ENCODE results near the gene PHETA1. TPM values are rescaled to one million over a fixed set of nuclear protein-coding genes. Genes with fewer than 3 reads are reported as not detected.

The PHETA1 gene
- polyA plus RNA-seq, 2 of the 4 experiments (the other 2 are of a cell fraction), result 2.9 to 7.1 TPM

DNA sequence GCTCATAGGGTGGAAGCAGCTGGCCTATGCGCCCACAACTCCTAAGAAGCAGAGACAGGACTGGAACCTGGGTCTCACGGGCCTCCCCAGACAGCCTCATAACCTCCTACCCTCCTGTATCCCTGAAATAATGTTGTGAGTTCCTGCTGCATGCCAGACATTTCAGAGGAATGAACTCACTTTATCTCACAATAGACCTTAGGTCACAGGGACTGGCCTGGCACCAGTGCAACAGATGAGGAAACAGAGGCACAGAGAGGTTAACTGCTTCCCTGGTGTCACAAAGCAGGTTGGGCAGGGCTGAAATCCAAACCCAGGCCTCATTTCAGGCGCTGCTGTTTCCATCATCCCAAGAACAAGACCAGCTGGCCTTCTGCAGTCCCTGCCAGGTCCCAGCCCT lies 5.3 kb downstream of the PHETA1 start:
- FAIRE-seq (no peak), DNase-seq (ENCODE audit: low read depth in 1 of 2, low spot score in 1 of 2) (peak in 1 of 2 experiments; percentile 39), ATAC-seq (no peak)
- Histone ChIP-seq H3K4me3 (no peak overlapping the region), H3K9me3 (no peaks in the 10 kb centered on the region), H3K4me2 (0 out of 3 replicates have a peak overlapping the region, but pooled peaks have one; percentile 12), H3K27ac (no peak overlapping the region), H3K4me1 (peaks cover 20% of the 10 kb centered on the region)
- TF ChIP-seq, protein P1, sequence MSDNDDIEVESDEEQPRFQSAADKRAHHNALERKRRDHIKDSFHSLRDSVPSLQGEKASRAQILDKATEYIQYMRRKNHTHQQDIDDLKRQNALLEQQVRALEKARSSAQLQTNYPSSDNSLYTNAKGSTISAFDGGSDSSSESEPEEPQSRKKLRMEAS (IDR thresholded peaks at IDR 0.05), result no peak
- TF ChIP-seq KDM5A (IDR thresholded peaks at IDR 0.05) (no peak), RCOR1 (IDR thresholded peaks at IDR 0.05; ENCODE audit: low read depth, low read length) (no peak), ESRRA (IDR thresholded peaks at IDR 0.05; ENCODE audit: borderline replicate concordance, low read length) (no peak), FOSB (CRISPR knock-in tag; IDR thresholded peaks at IDR 0.05) (no peak), EHMT2 (IDR thresholded peaks at IDR 0.05; ENCODE audit: low read depth) (no peak), HEYL (CRISPR knock-in tag; IDR thresholded peaks at IDR 0.05) (no peak), KDM1A (IDR thresholded peaks at IDR 0.05; ENCODE audit: low read depth) (no peak), ZSCAN20 (CRISPR knock-in tag; IDR thresholded peaks at IDR 0.05) (no peak), EHF (CRISPR knock-in tag; IDR thresholded peaks at IDR 0.05) (no peak), CBX8 (IDR thresholded peaks at IDR 0.05) (no peak), BHLHE40 (IDR thresholded peaks at IDR 0.05; ENCODE audit: low read depth, low read length) (no peak)
- TF ChIP-seq, protein P2, sequence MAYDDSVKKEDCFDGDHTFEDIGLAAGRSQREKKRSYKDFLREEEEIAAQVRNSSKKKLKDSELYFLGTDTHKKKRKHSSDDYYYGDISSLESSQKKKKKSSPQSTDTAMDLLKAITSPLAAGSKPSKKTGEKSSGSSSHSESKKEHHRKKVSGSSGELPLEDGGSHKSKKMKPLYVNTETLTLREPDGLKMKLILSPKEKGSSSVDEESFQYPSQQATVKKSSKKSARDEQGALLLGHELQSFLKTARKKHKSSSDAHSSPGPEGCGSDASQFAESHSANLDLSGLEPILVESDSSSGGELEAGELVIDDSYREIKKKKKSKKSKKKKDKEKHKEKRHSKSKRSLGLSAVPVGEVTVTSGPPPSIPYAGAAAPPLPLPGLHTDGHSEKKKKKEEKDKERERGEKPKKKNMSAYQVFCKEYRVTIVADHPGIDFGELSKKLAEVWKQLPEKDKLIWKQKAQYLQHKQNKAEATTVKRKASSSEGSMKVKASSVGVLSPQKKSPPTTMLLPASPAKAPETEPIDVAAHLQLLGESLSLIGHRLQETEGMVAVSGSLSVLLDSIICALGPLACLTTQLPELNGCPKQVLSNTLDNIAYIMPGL (CRISPR knock-in tag; IDR thresholded peaks at IDR 0.05; ENCODE audit: borderline replicate concordance), result no peak
- TF ChIP-seq, protein P3, sequence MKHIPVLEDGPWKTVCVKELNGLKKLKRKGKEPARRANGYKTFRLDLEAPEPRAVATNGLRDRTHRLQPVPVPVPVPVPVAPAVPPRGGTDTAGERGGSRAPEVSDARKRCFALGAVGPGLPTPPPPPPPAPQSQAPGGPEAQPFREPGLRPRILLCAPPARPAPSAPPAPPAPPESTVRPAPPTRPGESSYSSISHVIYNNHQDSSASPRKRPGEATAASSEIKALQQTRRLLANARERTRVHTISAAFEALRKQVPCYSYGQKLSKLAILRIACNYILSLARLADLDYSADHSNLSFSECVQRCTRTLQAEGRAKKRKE (CRISPR knock-in tag; IDR thresholded peaks at IDR 0.05; ENCODE audit: low read depth), result no peak
- TF ChIP-seq, protein P4, sequence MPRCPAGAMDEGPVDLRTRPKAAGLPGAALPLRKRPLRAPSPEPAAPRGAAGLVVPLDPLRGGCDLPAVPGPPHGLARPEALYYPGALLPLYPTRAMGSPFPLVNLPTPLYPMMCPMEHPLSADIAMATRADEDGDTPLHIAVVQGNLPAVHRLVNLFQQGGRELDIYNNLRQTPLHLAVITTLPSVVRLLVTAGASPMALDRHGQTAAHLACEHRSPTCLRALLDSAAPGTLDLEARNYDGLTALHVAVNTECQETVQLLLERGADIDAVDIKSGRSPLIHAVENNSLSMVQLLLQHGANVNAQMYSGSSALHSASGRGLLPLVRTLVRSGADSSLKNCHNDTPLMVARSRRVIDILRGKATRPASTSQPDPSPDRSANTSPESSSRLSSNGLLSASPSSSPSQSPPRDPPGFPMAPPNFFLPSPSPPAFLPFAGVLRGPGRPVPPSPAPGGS (IDR thresholded peaks at IDR 0.05), result no peak
- TF ChIP-seq, protein P5, sequence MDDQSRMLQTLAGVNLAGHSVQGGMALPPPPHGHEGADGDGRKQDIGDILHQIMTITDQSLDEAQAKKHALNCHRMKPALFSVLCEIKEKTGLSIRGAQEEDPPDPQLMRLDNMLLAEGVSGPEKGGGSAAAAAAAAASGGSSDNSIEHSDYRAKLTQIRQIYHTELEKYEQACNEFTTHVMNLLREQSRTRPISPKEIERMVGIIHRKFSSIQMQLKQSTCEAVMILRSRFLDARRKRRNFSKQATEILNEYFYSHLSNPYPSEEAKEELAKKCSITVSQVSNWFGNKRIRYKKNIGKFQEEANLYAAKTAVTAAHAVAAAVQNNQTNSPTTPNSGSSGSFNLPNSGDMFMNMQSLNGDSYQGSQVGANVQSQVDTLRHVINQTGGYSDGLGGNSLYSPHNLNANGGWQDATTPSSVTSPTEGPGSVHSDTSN (IDR thresholded peaks at IDR 0.05), result no peak
- WGBS (ENCODE audit: missing lambda C conversion rate), result 59% methylated on average over 3 of the region's 3 CpGs
- CTCF ChIA-PET, result interaction anchor here (1.9 kb wide), 1 partner anchor 34 kb away, joined by 4 read pairs; no protein-coding TSS in a partner anchor
- POLR2A ChIA-PET, result no interaction called here

DNA sequence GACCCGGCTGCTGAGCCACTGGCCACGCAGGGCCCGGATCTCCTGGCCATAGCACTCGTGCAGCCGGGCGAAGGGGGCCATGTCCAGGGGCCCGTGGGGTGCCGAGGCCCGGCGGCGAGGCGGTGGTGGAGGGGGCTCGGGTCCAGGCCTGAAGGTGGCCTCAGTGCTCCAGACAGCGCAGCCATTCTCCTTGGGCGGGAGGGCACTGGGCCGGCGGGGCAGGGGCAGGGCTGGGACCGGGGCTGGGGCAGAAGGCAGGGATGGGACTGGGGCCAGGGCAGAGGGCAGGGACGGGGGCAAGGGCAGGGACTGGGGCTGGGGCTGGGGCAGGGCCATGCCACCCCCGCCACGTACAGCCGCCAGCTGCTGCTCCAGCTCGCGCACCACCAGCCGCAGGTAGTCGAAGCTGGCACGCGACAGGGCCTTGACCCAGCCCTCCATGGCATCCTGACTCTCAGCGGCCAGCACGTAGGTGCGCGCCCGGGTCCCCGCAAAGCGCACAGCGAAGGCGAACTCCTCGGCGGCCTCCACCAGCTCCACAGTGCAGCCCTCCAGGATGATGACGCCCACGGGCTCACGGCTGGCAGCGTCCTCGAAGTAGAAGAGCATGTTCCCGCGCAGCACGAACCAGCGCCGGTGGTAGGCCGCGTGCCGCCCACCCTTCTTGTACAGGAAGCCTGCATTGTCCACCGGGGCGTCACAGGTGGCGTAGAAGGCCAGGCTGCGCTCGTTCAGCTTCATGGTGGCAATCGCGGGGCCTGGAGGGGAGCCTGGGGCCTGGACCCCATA lies 6.0 kb downstream of the PHETA1 start:
- WGBS (ENCODE audit: missing lambda C conversion rate), result 93% methylated on average over 45 of the region's 59 CpGs
- ATAC-seq (no peak), FAIRE-seq (no peak)

More for the DNA sequence above, 6.0 kb downstream of the PHETA1 start:
- no peak overlapping the region for H3K27ac ChIP-seq
- TF ChIP-seq ZC3H11A (IDR thresholded peaks at IDR 0.05) (no peak), RFX5 (IDR thresholded peaks at IDR 0.05) (no peak), KDM5A (IDR thresholded peaks at IDR 0.05) (no peak)
- TF ChIP-seq, protein P2 (CRISPR knock-in tag; IDR thresholded peaks at IDR 0.05; ENCODE audit: borderline replicate concordance), result no peak
- TF ChIP-seq, protein P6, sequence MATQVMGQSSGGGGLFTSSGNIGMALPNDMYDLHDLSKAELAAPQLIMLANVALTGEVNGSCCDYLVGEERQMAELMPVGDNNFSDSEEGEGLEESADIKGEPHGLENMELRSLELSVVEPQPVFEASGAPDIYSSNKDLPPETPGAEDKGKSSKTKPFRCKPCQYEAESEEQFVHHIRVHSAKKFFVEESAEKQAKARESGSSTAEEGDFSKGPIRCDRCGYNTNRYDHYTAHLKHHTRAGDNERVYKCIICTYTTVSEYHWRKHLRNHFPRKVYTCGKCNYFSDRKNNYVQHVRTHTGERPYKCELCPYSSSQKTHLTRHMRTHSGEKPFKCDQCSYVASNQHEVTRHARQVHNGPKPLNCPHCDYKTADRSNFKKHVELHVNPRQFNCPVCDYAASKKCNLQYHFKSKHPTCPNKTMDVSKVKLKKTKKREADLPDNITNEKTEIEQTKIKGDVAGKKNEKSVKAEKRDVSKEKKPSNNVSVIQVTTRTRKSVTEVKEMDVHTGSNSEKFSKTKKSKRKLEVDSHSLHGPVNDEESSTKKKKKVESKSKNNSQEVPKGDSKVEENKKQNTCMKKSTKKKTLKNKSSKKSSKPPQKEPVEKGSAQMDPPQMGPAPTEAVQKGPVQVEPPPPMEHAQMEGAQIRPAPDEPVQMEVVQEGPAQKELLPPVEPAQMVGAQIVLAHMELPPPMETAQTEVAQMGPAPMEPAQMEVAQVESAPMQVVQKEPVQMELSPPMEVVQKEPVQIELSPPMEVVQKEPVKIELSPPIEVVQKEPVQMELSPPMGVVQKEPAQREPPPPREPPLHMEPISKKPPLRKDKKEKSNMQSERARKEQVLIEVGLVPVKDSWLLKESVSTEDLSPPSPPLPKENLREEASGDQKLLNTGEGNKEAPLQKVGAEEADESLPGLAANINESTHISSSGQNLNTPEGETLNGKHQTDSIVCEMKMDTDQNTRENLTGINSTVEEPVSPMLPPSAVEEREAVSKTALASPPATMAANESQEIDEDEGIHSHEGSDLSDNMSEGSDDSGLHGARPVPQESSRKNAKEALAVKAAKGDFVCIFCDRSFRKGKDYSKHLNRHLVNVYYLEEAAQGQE (IDR thresholded peaks at IDR 0.05), result no peak
- POLR2A ChIA-PET, result no interaction called here
- H3K4me1 ChIP-seq, result peaks cover 15% of the 10 kb centered on the region
- no peak overlapping the region for H3K4me3 ChIP-seq
- CTCF ChIA-PET, result interaction anchor here (1.1 to 1.9 kb wide), 3 partner anchors 12 to 34 kb away, joined by 3 to 4 read pairs (median 3); no protein-coding TSS in a partner anchor
- no peak for DNase-seq (ENCODE audit: low read depth in 1 of 2, low spot score in 1 of 2)
- H3K4me2 ChIP-seq, result no peak overlapping the region
- H3K9me3 ChIP-seq, result no peaks in the 10 kb centered on the region

All from A549 (cell line).